GM19035 (cell line): ENCODE results near the gene PDZD7.

ENCODE experiments used
- ATAC-seq: cut with Tn5 transposase; IDR thresholded peaks from one replicate; pipeline ENCODE4 v1.9.1; 2021; ENCODE audit not compliant: unreplicated experiment

Gene PDZD7

DNA sequence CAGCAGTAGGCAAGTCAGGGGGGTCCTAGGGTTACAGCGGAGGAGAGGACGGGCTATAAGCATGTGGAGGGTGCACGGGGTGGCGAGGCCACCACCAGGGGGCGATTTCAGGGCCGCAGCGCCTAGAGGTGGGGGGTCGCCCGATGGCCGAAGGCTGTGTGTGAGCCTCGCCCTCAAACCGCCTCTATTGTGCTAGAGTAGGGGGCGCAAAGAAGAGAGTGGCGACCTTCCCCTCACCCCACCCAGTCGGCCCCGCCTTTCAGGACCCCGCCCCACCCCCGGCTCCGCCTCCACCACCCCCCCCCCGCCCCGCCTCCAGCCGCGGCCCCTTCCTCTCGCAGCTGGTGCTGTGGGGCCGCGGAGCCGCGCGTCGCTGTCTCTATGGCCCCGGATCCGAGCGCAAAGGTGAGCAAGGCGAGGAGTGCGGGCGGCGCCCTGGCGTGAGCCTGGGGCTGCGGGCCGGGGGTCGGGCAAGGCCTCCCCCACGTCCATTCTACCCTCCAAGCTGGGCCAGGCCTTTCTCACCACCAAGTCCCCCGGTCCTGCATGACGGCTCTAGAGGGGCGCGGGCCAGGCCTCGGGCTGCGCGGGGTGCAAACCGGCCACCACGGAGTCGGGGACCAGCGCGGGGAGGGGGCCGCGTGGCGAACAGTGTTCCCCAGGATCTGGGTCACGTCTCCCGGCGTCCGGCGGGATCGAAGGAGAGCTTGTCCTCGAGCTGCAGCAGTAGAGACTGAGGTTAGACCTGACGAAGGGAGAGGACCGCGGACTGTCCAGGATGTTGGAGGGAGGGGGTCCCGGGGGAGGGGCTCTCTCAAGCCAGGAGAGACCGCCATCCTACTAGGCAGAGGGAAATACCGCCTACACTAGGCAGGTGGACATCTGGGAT, 61.5 kb downstream of the PDZD7 start, which contains the start of gene SEMA4G:
TSS of gene SEMA4G (plus strand) at position 318 of the 889 bp plus-strand sequence. CDS start 3,409 bp downstream, outside the sequence.
- ATAC-seq: no peak

DNA sequence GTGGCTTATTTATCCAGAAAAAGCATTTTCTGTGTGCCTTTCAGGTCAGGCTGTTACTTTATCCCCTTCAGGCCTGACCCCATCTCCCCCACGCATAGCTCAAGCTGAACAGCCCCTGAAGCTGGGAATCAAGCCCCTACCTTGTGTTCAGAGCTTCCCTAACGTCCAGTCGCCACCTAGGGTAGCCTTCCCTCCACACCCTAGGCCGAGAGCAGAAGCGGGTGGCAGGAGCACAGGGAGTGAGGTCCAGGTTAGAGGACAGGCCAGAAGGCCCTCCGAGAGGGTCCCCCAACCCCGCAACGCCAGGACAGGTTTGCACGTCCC, 62.1 kb downstream of the PDZD7 start:
- ATAC-seq: no peak

DNA sequence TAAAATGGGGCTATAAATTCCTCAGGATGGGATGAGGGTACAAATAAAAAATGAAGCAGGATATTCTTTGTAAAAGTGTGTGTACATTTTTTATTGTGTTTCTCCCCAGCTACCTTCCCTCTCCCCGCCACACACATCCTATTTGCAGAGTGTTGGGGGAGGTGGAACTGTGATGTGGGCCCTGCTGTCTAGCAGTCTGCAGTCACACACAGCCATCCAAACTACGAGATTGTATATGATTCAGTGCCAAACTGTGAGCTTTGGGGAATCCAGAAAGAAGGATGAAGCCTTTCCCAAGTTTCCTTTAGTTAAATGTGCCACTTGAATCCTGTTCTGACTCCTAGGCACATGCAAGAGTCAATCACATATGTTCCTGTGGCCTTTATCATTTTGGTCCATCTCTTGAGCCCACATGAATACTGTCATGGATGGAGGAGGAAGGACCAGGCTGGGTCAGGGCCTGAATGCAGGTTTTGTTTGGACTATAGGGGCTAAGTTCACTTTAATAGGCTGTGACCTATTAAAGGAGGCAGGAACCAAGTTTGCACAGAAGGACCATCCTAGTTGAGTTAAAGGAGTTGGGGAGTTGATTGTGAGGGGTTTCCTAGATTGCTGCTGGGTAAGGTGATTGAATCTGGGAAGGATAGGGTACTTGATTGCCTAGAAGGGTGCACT, 62.7 kb downstream of the PDZD7 start:
- no peak for ATAC-seq

DNA sequence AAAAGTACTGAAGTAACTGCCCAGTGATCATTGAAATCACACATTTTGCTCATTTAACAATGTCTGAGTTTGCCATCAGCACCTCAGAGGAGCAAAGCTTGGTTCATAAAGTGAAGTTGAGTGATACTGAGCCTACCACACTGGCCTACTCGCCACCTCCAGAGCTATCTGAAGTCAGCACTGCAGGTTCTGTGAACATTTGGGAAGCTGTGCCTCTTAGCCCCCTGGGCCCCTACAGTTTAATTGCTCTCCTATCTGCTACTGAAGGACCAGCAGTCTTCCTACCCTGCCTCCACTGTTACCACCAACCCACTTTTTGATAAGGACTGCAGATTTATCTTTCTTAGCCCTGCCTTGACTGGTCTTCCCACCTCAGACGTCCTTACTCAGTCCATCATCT, 63.6 kb downstream of the PDZD7 start:
- no peak for ATAC-seq

- no peak for ATAC-seq
These were observed 64.0 kb downstream of the PDZD7 start for GRCh38 chr10:100966887-100967286.

GRCh38 chr10:100965820-100966219, 65.1 kb downstream of the PDZD7 start:
- no peak for ATAC-seq

GRCh38 chr10:100963826-100964225, 67.1 kb downstream of the PDZD7 start:
- no peak for ATAC-seq

DNA sequence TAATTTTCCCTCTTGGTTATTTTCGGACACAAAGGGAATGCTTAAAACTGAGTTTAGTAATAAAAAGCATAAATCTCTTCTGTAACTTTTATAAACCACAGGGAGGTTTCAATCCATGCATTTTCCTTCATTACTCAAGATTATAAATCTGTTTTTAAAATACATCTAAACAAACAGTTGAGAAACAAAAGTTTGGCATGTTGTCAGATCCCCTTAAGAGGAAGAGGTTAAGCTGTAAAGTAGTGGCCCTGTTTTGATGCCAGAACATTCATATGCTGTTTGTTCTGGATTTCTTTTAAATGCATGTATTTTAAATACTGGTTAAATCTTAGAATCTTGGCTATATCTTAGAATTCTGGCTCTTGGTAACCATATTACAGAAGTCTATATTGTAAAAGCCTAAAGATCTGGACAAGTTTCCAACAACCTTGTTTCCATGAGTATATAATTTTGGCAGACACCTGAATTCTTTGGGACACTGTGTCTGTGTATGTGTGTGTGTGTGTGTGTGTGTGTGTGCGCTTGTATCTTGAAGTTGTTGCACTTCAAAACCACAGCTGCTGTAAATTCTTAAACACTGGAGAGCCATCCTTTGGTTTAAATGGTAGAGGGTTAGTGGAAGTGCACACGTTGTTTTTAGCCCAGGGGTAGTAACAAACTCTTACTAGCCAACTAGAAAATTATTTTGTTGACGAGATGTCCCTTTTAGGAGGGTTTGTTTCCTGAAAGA, 68.4 kb downstream of the PDZD7 start:
- no peak for ATAC-seq

- ATAC-seq: no peak
These were observed 70.7 kb downstream of the PDZD7 start for GRCh38 chr10:100960251-100960650.
